HG03354 (cell line): Measurements from ENCODE around the gene ASXL1.

Experiments
- ATAC-seq: cut with Tn5 transposase; IDR thresholded peaks from one replicate; pipeline ENCODE4 v1.9.1; 2021; ENCODE audit warnings: mild to moderate bottlenecking; ENCODE audit not compliant: unreplicated experiment, poor library complexity, severe bottlenecking

The ASXL1 gene

DNA sequence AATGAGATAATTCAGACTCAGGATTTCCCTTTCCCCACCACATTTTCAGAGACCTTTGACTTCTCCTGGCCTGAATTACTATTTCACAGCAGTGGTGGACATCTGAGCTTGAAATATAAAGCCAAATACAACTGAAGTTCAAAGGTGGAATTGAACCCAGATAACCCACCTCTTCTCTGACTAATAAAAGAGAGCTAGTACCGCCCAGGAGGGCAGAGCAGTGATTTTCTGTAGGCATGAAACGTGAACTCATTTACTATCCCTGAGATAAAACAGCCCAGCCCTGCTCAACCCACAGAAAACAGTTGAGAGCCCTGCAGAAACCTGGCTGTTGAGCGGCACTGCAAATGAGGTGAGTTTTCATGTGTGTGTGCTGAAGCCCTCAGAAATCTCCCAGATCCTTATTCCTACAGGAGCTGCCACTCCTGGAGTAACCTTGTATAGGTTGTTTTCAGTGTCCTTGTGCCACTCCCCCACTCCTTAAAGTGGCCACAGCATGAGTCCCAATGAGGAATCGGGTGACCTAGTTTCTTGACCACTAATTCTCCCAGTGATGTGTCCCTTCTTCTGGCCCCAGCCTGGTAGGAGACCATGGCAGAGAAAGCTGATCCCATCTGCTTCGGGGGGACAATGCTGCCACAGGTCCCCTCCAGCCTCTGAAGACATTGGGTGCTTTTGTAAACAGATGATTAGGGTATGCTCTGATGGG, 127.8 kb downstream of the ASXL1 start:
- no peak for ATAC-seq

DNA sequence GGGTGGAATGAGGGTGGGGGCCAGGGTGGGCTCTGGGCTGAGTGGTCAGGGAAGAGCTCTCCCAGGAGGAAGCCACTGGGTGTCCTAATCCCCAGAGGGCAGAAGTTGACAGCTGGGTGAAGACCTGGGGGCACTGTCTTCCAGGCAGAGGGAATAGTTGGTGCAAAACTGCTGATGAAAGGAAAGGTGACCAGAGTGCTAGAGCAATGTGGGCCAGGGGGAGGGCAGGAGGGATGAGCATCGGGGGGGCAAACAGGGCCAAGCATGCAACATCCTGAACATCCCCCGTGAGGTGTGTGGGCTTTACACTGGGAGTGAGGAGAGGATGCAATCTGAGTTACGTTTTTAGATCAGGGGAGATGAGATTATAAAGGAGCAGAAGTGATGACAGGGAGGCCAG, 129.2 kb downstream of the ASXL1 start:
- ATAC-seq: no peak

DNA sequence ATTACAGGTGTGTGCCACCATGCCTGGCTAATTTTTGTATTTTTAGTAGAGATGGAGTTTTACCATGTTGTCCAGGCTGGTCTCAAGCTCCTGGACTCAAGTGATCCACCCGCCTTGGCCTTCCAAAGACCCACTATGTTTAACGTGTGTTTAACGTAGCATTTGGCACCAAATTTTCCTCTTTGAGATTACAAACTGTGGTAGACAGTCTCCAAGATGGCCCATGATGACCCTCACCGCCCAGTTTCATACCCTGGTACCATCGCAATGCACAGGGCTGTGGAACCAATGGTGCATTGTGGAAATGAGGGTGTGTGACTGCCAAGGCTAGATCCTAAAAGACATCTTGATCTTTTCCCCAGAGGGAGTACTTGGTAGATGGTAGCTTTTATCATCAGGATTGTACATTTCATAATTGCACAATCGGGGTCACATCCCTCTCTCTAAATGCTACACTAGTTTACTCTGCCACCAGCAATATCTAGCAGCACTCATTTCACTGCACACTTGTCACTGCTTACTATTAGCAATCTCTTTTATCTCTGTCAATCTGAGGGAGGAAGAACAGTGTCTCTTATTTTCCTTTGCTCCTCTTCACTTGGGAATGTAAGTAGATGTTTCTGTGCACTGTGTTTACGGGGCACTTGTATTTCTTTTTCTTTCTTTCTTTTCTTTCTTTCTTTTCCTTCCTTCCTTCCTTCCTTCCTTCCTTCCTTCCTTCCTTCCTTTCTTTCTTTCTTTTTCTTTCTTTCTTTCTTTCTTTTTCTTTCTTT, 130.1 kb downstream of the ASXL1 start:
- ATAC-seq: no peak
